ENCODE results near the gene RNF175. TPM values are rescaled to one million over a fixed set of nuclear protein-coding genes. Genes with fewer than 3 reads are reported as not detected.

Gene RNF175
- total RNA-seq, 1 donor from 2014 or later = 26.6 TPM

GRCh38 chr4:153748378-153748777 lies 11.4 kb downstream of the RNF175 start:
- TF ChIP-seq, protein P1, sequence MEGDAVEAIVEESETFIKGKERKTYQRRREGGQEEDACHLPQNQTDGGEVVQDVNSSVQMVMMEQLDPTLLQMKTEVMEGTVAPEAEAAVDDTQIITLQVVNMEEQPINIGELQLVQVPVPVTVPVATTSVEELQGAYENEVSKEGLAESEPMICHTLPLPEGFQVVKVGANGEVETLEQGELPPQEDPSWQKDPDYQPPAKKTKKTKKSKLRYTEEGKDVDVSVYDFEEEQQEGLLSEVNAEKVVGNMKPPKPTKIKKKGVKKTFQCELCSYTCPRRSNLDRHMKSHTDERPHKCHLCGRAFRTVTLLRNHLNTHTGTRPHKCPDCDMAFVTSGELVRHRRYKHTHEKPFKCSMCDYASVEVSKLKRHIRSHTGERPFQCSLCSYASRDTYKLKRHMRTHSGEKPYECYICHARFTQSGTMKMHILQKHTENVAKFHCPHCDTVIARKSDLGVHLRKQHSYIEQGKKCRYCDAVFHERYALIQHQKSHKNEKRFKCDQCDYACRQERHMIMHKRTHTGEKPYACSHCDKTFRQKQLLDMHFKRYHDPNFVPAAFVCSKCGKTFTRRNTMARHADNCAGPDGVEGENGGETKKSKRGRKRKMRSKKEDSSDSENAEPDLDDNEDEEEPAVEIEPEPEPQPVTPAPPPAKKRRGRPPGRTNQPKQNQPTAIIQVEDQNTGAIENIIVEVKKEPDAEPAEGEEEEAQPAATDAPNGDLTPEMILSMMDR (conservative IDR thresholded peaks at IDR 0.05) = no peak
- no peak for DNase-seq (ENCODE audit: low read depth, low spot score)
- Mint-ChIP-seq H3K9me3 (no peaks in the 10 kb centered on the region), H3K27ac (ENCODE audit: unreplicated experiment) (no peak overlapping the region), H3K4me1 (peaks cover 26% of the 10 kb centered on the region), H3K27me3 (ENCODE audit: low read depth) (no peaks in the 10 kb centered on the region), H3K4me3 (no peak overlapping the region), H3K36me3 (ENCODE audit: low read depth) (peaks cover 20% of the 10 kb centered on the region)

DNA sequence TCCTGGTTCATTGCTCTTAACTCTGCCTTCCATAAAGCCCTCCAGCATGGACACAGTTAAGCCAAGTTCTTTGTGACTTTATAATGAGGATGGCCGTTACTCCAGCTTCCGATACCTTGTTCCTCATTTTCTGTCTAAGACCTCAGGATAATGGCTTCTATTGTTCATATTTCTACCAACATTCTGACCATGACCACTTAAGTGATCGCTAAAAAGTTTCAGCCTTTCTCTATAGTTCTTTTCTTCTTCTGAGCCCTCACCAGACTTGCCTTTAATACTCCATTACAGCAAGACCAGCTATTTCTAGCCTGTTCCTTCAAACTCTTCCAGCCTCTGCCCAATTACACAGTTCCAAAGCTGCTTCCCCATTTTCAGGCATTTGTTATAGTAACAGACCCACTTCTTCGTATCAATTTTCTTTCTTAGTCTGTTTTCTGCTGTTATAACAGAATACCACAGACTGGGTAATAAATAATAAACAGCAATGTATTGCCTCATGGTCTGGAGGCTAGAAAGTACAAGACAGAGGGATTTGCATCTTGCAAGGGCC lies 12.3 kb downstream of the RNF175 start:
- peaks cover 21% of the 10 kb centered on the region for H3K4me1 Mint-ChIP-seq
- TF ChIP-seq, protein P1 (conservative IDR thresholded peaks at IDR 0.05) = no peak
- no peaks in the 10 kb centered on the region for H3K9me3 Mint-ChIP-seq
- H3K4me3 Mint-ChIP-seq = no peak overlapping the region
- H3K27ac Mint-ChIP-seq (ENCODE audit: unreplicated experiment) = peak overlapping the region; percentile 53
- peaks cover 21% of the 10 kb centered on the region for H3K36me3 Mint-ChIP-seq (ENCODE audit: low read depth)
- DNase-seq (ENCODE audit: low read depth, low spot score) = no peak
- H3K27me3 Mint-ChIP-seq (ENCODE audit: low read depth) = no peaks in the 10 kb centered on the region

DNA sequence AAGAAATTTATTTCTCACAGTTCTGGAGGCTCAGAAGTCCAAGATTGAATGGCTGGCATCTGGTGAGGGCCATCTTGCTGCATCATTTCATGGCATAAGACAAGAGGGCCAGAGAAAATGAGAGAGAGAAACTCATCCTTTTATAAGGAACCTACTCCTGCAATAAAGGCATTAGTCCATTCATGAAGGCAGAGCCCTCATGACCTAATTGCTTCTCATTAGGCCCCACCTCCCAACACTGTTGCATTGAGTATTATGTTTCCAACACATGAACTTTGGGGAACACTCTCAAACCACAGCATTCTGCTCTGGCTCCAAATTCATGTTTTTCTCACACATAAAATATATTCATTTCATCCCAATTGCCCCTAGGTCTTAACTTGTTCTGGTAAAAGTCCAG lies 14.2 kb downstream of the RNF175 start:
- TF ChIP-seq, protein P1 (conservative IDR thresholded peaks at IDR 0.05) = no peak
- Mint-ChIP-seq H3K27ac (ENCODE audit: unreplicated experiment) (no peak overlapping the region), H3K27me3 (ENCODE audit: low read depth) (no peaks in the 10 kb centered on the region), H3K4me1 (peaks cover 21% of the 10 kb centered on the region), H3K4me3 (no peak overlapping the region), H3K9me3 (peaks cover 7% of the 10 kb centered on the region), H3K36me3 (ENCODE audit: low read depth) (peaks cover 34% of the 10 kb centered on the region)
- no peak for DNase-seq (ENCODE audit: low read depth, low spot score)

GRCh38 chr4:153741541-153741940 lies 18.3 kb downstream of the RNF175 start:
- peaks cover 57% of the 10 kb centered on the region for H3K36me3 Mint-ChIP-seq (ENCODE audit: low read depth)
- no peaks in the 10 kb centered on the region for H3K4me1 Mint-ChIP-seq
- H3K27me3 Mint-ChIP-seq (ENCODE audit: low read depth) = no peaks in the 10 kb centered on the region
- H3K4me3 Mint-ChIP-seq = no peak overlapping the region
- TF ChIP-seq, protein P1 (conservative IDR thresholded peaks at IDR 0.05) = no peak
- peaks cover 17% of the 10 kb centered on the region for H3K9me3 Mint-ChIP-seq
- no peak for DNase-seq (ENCODE audit: low read depth, low spot score)
- H3K27ac Mint-ChIP-seq (ENCODE audit: unreplicated experiment) = no peak overlapping the region

DNA sequence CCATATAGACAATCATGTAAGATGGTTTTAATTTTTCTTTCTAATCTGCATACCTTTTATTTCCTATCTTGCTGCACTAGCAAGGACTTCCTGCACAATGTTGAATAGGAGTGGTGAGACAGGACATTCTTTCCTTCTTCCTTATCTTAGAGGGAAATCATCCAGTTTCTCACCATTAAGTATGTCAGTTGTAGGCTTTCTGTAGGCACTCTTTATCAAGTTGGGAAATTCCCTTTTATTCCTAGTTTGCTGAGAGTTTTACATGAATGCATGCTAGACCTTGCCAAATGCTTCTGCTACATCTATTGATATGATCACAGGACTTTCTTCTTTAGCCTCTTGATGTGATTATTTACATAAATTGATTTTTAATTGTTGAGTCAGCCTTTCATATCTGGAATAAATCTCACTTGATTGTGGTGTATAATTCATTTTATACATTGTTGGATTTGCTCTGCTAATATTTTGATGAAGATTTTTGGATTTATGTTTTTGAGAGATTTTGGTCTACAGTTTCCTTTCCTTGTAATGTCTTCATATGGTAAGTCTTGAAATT lies 23.8 kb downstream of the RNF175 start:
- TF ChIP-seq, protein P1 (conservative IDR thresholded peaks at IDR 0.05) = no peak
- Mint-ChIP-seq H3K4me1 (peaks cover 26% of the 10 kb centered on the region), H3K4me3 (no peak overlapping the region), H3K9me3 (peaks cover 15% of the 10 kb centered on the region), H3K27ac (ENCODE audit: unreplicated experiment) (no peak overlapping the region), H3K27me3 (ENCODE audit: low read depth) (no peaks in the 10 kb centered on the region), H3K36me3 (ENCODE audit: low read depth) (peaks cover 40% of the 10 kb centered on the region)
- DNase-seq (ENCODE audit: low read depth, low spot score) = no peak

All from neural crest cell (in vitro differentiated cells).